GM10847 (cell line): ENCODE results near the gene BICDL2.

Experiments
- POLR2A ChIP-seq: IDR thresholded peaks from 2 replicates; pipeline ENCODE4 v1.6.1; 2011; ENCODE audit not compliant: insufficient read length; ENCODE audit errors: extremely low read depth

Gene BICDL2

DNA sequence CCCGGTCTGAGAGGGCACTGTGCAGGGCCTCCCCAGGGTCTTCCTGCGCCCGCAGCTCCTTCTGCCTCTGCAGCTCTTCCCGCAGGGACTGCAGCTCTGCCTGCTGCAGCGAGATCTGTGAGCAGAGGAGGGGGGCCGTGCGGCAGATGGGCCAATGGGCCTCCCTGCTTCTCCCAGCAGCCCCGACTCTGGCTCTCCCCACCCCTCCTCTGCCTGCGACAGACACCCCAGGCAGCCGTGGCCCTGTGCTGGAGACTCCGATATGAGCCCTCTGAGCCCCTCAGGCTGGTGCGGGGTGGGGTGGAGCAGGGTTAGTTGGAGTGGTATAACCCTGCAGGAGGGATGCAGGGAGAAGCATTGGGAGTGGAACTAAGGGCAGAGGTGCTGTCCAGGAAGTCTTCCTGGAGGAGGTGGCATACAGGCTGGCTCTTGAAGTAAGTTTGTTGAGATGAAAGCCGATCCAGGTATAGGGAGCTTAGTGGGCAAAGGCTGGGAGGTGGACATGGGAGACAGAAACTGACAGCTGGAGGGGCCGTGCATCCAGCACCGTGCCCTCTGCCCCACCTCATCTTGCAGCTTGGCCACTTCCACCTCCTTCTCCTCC is 7.9 kb downstream of the BICDL2 start:
- no peak for TF ChIP-seq POLR2A

DNA sequence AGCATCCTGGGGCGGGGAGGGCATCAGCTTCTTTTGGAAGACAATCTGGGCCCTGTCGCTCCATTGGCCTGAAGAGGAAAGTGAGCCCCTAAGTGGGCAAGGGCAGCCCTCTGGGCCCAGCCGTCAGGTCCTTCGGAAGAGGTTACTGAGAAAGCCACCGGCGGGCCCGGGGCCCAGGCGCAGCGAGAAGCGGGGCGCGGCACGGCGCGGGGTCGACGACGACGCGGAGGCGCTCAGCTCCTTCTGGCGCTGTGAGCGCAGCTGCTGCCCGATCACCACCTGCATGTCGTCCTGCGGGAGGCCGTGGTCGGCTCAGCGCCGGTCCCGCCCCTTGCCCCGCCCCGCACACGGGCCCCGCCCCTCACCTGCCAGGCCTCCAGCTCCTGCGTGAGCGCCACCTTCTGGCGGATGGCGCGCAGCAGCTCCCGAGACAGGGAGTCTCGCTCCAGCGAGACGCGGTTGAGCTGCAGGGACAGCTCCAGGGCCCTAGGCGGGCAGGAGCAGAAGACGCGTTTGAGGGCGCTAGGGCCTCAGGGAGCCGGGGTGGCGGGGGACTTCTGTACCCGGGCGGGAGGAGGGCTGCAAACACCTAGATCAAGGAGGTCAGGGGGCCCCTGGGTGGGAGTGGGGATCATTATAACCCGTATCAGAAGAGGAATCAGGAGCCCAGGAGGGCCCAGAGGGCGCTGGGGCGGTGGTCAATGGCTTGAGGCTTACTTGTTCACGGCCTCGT is 8.6 kb downstream of the BICDL2 start:
- TF ChIP-seq POLR2A = no peak

DNA sequence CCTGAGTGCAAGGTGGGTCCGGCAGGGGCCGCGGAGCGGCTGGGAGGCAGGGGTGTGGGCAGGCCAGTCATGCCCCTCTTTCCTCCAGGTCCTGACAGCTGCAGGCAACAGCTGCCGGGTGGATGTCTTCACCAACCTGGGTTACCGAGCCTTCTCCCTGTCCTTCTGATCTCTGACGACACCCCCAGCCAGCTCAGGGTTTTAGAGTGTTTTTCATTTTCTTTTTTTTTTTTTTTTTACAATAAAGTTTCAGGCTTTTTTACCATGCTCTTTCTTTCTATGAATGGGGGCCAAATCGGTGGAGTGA is 9.3 kb downstream of the BICDL2 start:
- no peak for TF ChIP-seq POLR2A

DNA sequence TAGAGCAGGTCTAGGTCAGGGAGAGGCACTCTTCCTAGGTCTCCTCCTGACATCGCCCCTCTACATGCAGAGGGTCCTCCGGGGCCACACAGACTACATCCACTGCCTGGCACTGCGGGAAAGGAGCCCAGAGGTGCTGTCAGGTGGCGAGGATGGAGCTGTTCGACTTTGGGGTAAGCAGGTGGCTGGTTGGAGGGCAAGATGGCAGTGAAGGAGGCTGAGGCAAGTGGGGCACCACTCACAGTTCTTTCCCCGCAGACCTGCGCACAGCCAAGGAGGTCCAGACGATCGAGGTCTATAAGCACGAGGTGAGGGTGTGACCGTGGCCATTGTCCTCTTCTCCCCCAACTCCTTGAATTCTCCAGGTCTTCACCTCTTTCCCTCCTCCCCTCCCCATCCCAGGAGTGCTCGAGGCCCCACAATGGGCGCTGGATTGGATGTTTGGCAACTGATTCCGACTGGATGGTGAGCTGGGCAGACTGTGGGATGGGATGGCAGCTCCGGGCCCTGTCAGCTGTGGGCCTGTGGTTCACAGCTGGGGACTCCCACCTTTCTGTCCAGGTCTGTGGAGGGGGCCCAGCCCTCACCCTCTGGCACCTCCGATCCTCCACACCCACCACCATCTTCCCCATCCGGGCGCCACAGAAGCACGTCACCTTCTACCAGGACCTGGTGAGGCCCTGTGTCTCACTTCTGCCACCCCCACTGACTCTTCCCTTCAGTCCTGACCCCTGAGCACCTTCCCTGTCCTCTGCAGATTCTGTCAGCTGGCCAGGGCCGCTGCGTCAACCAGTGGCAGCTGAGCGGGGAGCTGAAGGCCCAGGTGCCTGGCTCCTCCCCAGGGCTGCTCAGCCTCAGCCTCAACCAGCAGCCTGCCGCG is 9.9 kb downstream of the BICDL2 start:
- no peak for TF ChIP-seq POLR2A

DNA sequence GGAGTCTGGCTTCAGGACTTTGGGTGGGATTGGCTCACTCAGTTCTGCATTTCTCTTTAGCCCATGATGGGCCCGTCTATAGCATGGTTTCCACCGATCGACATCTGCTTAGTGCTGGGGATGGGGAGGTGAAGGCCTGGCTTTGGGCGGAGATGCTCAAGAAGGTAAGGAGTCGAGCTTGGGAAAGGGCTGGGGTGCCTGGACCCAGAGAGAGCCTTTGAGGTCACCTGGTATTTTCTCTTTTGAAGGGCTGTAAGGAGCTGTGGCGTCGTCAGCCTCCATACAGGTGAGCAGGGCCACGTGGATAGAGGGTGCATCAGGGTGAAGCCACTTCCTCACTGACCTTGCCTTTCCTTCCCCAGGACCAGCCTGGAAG is 10.8 kb downstream of the BICDL2 start:
- TF ChIP-seq POLR2A = no peak

DNA sequence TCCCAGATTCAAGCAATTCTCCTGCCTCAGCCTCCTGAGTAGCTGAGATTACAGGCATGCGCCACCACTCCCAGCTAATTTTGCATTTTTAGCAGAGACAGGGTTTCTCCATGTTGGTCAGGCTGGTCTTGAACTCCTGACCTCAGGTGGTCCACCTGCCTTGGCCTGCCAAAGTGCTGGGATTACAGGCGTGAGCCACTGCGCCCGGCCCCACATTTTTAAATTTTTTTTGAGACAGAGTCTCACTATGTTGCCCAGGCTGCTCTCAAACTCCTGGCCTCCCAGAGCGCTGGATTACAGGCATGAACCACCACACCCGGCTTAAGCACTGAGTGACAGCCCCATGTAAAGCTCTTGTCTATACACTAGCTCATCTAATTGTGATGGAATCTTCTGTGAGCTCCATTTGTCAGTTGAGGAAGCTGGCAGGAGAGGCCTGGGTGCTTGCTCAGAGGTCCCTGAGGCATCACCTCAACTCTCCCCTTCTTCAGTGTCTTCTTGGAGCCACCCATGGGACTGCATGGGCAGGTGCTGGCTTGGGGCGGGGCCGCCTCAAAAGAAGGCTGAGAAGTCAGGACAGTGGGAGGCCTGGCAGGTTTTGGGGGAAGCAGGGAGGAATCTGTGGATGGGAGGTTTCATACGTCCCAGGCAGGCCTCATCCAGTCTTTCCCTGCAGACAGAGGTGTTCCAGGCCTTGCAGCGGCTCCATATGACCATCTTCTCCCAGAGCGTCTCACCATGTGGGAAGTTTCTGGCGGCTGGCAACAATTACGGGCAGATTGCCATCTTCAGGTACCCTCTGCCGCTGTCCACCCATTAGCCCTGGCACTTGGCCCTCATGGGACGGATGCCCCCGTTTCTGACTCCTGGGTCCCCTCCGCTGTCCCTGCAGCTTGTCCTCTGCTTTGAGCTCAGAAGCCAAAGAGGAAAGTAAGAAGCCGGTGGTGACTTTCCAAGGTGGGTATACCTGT is 11.4 kb downstream of the BICDL2 start:
- no peak for TF ChIP-seq POLR2A

DNA sequence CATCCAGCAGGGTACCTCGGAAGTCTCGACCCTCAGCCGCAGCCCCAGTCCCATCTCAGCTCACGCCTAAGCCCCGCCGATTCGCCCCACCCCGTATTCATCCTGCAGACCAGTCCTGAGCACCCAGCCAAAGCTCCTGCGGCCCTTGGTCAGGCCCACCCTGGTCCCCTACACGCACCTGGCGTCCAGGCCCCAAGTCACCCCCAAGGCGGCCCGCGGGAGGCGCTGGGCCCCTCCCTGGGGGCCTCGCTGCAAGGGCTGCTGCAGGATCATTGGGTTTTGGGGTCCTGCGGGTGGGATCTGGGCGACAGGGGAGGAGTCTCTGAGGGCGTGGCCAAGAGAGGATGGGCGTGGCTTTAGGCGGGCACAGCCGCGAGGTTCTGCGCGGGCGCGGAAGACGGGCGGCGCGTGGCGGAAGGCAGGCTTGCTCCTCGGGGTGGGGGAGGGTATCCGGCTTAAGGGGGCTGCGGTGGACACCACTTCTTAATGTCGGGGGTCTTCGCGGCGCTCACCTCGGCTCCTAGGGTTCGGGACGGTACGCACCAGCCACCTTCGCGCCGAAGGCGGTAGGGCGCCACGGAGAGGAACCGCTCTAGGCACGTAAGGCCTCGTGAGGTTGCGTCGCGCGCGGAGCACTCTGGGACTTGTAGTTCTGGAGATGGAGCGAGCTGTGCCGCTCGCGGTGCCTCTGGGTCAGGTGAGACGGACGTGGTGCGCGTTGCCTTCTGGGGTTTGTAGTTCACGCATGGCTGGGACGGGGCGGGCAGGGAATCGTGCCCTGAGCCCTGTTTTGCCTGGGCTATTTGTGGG is 12.9 kb downstream of the BICDL2 start, which contains the start of the genes HCFC1R1 and THOC6:
TSS of gene HCFC1R1 (minus strand) at position 274 of the 810 bp plus-strand sequence. CDS start at position 273, 1 bp downstream.
TSS of gene THOC6 (plus strand) at position 367 of the 810 bp plus-strand sequence. CDS start at position 659, 292 bp downstream.
- peak; percentile 75 for TF ChIP-seq POLR2A

DNA sequence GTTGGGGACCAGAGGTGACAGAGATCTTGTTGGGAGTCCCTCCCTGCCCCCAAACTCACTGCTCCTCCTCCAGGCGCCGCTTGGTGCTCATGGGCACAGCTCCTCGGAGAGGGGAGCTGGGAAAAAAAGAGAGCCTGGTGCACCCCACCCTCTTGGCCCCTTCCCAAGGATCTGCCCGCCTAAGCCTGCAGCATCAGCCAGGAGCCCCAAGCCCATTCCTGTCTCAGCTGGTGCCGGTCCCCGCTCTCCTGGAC is 13.4 kb downstream of the BICDL2 start:
- no peak for TF ChIP-seq POLR2A

DNA sequence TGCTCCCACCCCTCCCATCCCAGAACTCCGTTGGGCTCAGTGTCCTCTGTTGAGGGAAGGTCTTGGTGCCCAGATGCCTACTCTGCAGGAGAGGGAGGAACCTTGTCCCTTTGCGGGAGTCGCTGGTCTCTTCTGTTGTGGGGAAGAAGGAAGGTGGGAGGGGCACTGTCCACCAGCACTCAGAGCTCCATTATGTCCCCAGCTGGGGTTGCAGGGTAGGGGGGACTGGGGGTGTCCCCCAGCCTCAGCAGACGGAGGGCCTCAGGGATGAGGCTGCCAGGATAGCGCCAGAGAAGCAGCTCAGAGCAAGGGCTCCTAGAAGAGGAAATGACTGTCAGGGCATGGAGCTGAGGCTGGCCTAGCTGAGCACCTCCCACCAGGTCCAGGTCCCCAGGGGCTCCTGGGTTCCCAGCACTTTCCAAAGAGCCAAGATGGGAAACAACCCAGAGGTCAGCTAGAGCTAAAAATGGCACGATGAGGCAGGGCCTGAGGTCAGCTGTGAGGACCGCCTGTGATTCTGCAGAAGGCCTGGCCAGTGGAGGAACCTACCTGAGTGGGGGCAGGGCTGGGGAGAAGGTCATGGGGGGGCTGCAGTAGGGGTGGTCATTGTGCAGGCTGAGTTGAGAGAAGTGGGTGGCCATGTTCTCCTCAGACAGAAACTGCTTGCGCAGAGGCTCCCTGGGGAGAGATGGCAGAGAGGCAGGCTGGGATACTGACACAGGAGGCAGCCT is 13.9 kb downstream of the BICDL2 start:
- TF ChIP-seq POLR2A = no peak

DNA sequence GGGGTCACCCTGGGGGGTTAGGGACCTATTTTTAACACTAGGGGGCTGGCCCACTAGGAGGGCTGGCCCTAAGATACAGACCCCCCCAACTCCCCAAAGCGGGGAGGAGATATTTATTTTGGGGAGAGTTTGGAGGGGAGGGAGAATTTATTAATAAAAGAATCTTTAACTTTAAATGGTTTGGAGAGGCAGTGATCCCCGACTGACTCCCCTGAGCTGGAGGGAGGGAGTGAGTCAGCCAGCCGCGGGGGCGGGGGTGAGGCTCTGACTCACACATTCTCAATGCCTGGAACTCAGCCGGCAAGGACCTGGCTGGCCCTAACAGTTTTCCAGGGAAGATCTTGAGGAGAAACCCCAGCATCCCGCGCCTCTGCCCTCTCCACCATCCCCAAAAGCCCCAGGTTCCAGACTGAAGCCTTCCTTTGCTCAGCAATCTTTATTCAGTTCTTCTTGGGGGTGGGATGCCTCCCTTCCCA is 14.5 kb downstream of the BICDL2 start:
- no peak for TF ChIP-seq POLR2A

DNA sequence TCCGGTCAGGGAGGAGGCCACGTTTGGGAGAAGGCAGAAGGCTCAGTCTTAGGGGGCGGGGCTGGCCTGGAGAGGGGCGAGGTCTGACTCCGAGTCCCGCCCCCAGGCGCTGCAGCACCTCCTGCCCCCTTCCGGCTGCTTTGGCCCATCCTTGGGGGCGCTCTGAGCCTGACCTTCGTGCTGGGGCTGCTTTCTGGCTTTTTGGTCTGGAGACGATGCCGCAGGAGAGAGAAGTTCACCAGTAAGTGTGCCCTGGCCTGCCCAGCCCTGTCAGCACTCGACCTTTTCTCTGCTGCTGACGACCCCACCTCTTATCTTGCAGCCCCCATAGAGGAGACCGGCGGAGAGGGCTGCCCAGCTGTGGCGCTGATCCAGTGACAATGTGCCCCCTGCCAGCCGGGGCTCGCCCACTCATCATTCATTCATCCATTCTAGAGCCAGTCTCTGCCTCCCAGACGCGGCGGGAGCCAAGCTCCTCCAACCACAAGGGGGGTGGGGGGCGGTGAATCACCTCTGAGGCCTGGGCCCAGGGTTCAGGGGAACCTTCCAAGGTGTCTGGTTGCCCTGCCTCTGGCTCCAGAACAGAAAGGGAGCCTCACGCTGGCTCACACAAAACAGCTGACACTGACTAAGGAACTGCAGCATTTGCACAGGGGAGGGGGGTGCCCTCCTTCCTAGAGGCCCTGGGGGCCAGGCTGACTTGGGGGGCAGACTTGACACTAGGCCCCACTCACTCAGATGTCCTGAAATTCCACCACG is 15.1 kb downstream of the BICDL2 start:
- TF ChIP-seq POLR2A = no peak

DNA sequence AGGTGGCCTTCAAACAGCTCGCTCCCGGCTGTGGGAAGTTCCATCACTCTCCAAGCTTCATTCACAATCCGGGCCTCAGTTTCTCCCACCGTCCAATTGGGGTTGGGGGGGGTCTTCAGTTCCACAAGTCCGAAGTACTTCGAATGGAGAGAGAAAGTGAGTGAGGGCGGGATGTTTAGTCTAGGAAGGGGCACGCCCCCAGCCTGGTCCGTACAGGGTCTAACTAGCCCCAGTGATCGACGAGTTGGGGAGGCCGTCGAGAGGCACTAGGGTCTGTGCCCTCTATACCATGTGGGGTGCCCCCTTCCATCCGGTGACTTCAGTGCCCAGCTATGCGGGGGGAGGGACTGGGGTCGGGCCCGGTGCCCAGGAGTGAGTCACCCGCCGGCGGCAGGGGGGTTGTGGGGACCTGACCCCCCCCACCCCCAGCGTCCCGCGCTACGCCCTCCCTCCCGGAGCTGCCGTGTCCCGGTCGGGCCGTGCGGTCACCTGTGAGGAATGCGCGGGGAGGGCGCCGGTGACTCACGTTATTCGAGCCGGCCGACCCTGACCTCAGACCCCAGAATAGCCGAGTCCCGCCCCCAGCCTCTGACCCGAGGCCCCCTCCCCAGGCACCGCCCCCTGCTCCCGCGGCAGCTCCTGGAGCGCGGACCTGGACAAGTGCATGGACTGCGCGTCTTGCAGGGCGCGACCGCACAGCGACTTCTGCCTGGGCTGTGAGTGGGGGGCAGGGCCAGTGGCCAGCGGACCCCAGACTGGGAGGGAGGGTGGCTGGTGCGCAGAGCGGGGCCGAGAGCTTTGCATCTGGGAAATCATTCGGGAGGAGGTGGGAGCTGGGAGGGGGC is 15.9 kb downstream of the BICDL2 start:
- no peak for TF ChIP-seq POLR2A
